ENCODE measurements around the gene CLUH. TPM values are rescaled to one million over a fixed set of nuclear protein-coding genes. Genes with fewer than 3 reads are reported as not detected.

CLUH gene
- 10 to 100 TPM; 55.2 to 68.6 TPM for total RNA-seq
- 53.6 to 99.0 reads per million in 2 donors for total RNA-seq

DNA sequence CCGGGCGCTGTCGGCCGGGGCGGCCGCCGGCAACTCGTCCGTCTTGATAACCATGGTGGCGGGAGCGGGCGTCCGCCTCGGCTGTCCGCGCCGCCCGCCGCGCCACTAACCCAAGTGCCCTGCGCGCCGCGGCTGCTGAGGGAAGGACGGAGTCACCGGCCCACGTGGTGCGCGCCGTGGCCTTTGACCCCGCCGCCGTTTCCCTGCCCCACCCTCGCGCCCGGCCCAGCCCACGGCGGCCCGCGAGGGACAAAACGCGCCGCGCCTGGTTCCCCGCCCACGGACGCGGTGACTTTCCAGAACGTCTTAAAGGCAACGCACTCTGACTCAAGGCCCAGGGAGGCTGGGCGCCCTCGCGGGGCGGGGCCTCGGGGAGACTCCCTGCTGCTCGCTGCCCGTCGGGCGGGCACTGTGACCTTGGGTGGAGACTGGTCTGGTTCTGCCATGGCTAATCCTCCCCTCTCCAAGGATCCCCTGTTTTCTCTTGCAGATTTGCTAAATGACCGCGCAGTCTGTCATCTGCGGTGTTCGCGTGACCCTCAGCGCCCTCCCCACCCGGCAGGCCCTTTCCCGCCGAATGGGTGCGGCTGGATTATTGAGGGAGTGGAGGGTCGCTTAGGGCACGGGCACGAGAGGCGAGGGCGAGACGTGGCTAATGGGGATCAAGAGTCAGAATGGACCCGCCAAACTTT, at the start of gene CLUH:
TSS of gene CLUH (minus strand) at position 157 of the 692 bp plus-strand sequence. CDS start at position 54, 103 bp downstream.
- H3K9me3 ChIP-seq (ENCODE audit: control insufficient read depth, low read length, poor library complexity, severe bottlenecking), result no peaks in the 10 kb centered on the region
- Mint-ChIP-seq H3K4me3 (peak within 1 kb of the TSS; percentile 90), H3K4me1 (peaks cover 30% of the 10 kb centered on the region), H3K36me3 (ENCODE audit: low read depth) (no peaks in the 10 kb centered on the region), H3K27ac (peak within 1 kb of the TSS; percentile 81), H3K27me3 (no peaks in the 10 kb centered on the region)
- ATAC-seq (peak; percentile 94), DNase-seq (peak; percentile 93 to 95 (median 94))

DNA sequence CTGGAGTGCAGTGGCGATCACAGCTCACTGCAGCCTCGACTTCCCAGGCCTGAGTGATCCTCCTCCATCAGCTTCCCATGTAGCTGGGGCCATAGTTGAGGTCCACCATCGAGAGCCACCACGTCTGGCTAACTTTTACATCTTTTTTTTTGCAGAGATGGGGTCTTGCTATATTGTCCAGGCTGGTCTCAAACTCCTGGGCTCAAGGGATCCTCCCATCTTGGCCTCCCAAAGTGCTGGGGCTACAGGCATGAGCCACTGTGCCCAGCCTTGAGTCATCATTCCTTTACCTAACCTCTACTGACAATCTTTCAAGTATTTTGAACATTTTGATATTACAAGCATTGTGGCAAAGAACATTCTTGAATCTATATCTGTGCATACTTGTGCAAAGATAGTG, 47.3 kb upstream of the CLUH start:
- DNase-seq (no peak), ATAC-seq (no peak)
- peaks cover 58% of the 10 kb centered on the region for H3K27me3 Mint-ChIP-seq
- H3K27ac Mint-ChIP-seq, result no peak overlapping the region
- H3K4me1 Mint-ChIP-seq, result peaks cover 7% of the 10 kb centered on the region
- H3K9me3 ChIP-seq (ENCODE audit: control insufficient read depth, low read length, poor library complexity, severe bottlenecking), result no peaks in the 10 kb centered on the region
- H3K4me3 Mint-ChIP-seq, result no peak overlapping the region
- peaks cover 4% of the 10 kb centered on the region for H3K36me3 Mint-ChIP-seq (ENCODE audit: low read depth)

- Mint-ChIP-seq H3K36me3 (ENCODE audit: low read depth) (no peaks in the 10 kb centered on the region), H3K4me3 (peak overlapping the region; percentile 85), H3K27me3 (peaks cover 49% of the 10 kb centered on the region), H3K27ac (no peak overlapping the region), H3K4me1 (peaks cover 7% of the 10 kb centered on the region)
- DNase-seq, result no peak
- no peaks in the 10 kb centered on the region for H3K9me3 ChIP-seq (ENCODE audit: control insufficient read depth, low read length, poor library complexity, severe bottlenecking)
- ATAC-seq, result no peak
These were observed 44.5 kb upstream of the CLUH start for GRCh38 chr17:2755891-2756724.

DNA sequence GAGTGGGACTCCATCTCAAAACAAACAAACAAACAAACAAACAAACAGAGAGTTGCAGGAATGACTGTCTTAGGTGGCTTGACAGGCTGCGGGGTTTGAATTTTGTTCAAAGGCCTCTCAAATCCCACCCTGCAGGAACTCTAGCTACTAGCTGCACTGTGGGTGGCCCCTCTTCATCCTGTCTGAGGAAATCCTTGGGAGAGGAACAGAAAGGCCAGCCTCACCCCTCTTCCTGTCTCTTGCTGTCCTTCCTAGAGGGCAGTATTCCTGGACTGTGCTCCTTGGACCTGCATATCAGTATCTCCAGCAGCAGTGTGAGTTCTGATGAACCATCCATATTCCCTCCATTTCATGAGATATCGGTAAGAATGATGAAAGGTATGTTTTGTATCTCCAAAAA, 39.9 kb upstream of the CLUH start:
- Mint-ChIP-seq H3K36me3 (ENCODE audit: low read depth) (no peaks in the 10 kb centered on the region), H3K27me3 (peaks cover 39% of the 10 kb centered on the region), H3K4me3 (no peak overlapping the region), H3K4me1 (peaks cover 6% of the 10 kb centered on the region), H3K27ac (no peak overlapping the region)
- ATAC-seq (no peak), DNase-seq (no peak)
- H3K9me3 ChIP-seq (ENCODE audit: control insufficient read depth, low read length, poor library complexity, severe bottlenecking), result no peaks in the 10 kb centered on the region

DNA sequence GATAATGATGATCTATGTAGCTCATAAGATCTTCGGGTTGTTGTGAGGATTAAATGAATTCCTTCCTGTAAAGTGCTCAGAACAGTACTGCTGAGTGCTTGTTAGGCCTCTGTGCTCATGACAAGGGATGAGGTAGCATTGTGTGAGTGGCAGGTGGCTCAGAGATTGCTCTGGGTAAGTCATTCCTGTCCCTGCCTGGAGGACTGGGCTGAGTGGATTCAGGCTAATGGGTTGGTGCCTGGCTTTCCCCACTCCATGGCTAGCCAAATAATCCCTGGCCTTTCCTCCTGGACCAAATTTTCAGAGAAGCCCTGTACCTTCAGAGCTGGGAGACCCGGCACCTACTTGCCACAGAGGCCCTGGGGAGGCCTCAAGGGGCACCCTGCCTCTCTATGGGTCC, 39.2 kb upstream of the CLUH start:
- no peak overlapping the region for H3K4me3 Mint-ChIP-seq
- peaks cover 38% of the 10 kb centered on the region for H3K27me3 Mint-ChIP-seq
- peaks cover 5% of the 10 kb centered on the region for H3K4me1 Mint-ChIP-seq
- no peaks in the 10 kb centered on the region for H3K36me3 Mint-ChIP-seq (ENCODE audit: low read depth)
- no peak for ATAC-seq
- H3K9me3 ChIP-seq (ENCODE audit: control insufficient read depth, low read length, poor library complexity, severe bottlenecking), result no peaks in the 10 kb centered on the region
- no peak for DNase-seq
- no peak overlapping the region for H3K27ac Mint-ChIP-seq

- no peaks in the 10 kb centered on the region for H3K9me3 ChIP-seq (ENCODE audit: control insufficient read depth, low read length, poor library complexity, severe bottlenecking)
- peak; percentile 62 to 75 (median 65) for DNase-seq
- H3K4me1 Mint-ChIP-seq, result peaks cover 5% of the 10 kb centered on the region
- no peaks in the 10 kb centered on the region for H3K36me3 Mint-ChIP-seq (ENCODE audit: low read depth)
- peaks cover 46% of the 10 kb centered on the region for H3K27me3 Mint-ChIP-seq
- ATAC-seq, result peak; percentile 99
- H3K4me3 Mint-ChIP-seq, result peak overlapping the region; percentile 39
- no peak overlapping the region for H3K27ac Mint-ChIP-seq
These were observed 38.2 kb upstream of the CLUH start for GRCh38 chr17:2749784-2750181.

DNA sequence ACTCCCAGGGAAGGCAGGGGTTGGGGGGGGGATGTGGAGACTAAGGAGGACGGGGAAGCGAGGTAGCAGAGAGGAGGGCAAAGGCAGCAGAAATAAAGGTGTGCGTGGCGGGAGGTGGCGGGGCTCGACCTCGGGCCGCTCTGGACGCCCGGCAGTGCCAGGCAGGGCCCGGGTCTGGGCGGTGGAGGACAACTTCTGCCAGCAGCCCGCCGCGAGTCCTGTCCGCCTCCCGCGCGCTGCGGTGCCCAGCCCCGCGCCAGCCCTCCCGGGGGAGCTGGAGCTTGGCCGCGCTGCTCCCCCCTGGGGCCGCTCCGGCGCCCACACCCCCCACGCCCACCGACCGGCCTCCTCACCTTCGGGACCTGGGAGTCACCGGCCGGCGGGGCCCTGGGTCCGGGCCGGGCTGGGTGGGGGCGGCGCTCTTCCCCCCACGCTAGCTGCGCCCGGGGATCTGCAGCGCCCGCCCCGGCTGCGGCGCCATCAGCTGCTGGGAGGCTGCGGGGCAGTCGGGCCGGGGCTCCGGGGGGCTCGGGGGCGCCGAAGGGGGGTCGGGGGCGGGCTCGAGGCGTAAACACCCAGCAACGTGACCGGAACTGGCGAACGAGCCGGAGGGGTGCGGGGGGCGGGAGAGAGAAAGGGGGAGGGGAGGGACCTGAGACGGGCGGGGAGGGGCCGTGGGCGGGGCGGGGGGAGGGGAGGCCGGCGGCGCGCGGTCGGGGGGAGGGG, 37.7 kb upstream of the CLUH start, which contains the start of gene CCDC92B:
TSS of gene CCDC92B (minus strand) at position 595 of the 726 bp plus-strand sequence. CDS start 14,507 bp downstream, outside the sequence.
- Mint-ChIP-seq H3K27ac (no peak within 1 kb of the TSS), H3K36me3 (ENCODE audit: low read depth) (peaks cover 3% of the 10 kb centered on the region), H3K4me1 (peaks cover 5% of the 10 kb centered on the region), H3K4me3 (peak within 1 kb of the TSS; percentile 39), H3K27me3 (peaks cover 50% of the 10 kb centered on the region)
- ATAC-seq (no peak), DNase-seq (no peak)
- H3K9me3 ChIP-seq (ENCODE audit: control insufficient read depth, low read length, poor library complexity, severe bottlenecking), result no peaks in the 10 kb centered on the region

- no peak overlapping the region for H3K27ac Mint-ChIP-seq
- H3K27me3 Mint-ChIP-seq, result peaks cover 51% of the 10 kb centered on the region
- H3K9me3 ChIP-seq (ENCODE audit: control insufficient read depth, low read length, poor library complexity, severe bottlenecking), result no peaks in the 10 kb centered on the region
- DNase-seq (no peak), ATAC-seq (no peak)
- peaks cover 3% of the 10 kb centered on the region for H3K36me3 Mint-ChIP-seq (ENCODE audit: low read depth)
- peaks cover 3% of the 10 kb centered on the region for H3K4me1 Mint-ChIP-seq
- H3K4me3 Mint-ChIP-seq, result no peak overlapping the region
These were observed 33.9 kb upstream of the CLUH start for GRCh38 chr17:2745317-2746037.

GRCh38 chr17:2737693-2738092, 26.1 kb upstream of the CLUH start:
- H3K9me3 ChIP-seq (ENCODE audit: control insufficient read depth, low read length, poor library complexity, severe bottlenecking), result no peaks in the 10 kb centered on the region
- no peaks in the 10 kb centered on the region for H3K4me1 Mint-ChIP-seq
- H3K4me3 Mint-ChIP-seq, result no peak overlapping the region
- DNase-seq (no peak), ATAC-seq (no peak)
- no peak overlapping the region for H3K27ac Mint-ChIP-seq
- H3K36me3 Mint-ChIP-seq (ENCODE audit: low read depth), result no peaks in the 10 kb centered on the region
- H3K27me3 Mint-ChIP-seq, result peaks cover 18% of the 10 kb centered on the region

GRCh38 chr17:2736956-2737355, 25.4 kb upstream of the CLUH start:
- H3K4me3 Mint-ChIP-seq, result no peak overlapping the region
- no peaks in the 10 kb centered on the region for H3K4me1 Mint-ChIP-seq
- no peak for DNase-seq
- H3K9me3 ChIP-seq (ENCODE audit: control insufficient read depth, low read length, poor library complexity, severe bottlenecking), result no peaks in the 10 kb centered on the region
- no peaks in the 10 kb centered on the region for H3K36me3 Mint-ChIP-seq (ENCODE audit: low read depth)
- no peak overlapping the region for H3K27ac Mint-ChIP-seq
- H3K27me3 Mint-ChIP-seq, result peaks cover 21% of the 10 kb centered on the region
- ATAC-seq, result no peak

GRCh38 chr17:2735896-2736295, 24.3 kb upstream of the CLUH start:
- Mint-ChIP-seq H3K4me3 (no peak overlapping the region), H3K27ac (no peak overlapping the region), H3K4me1 (no peaks in the 10 kb centered on the region), H3K27me3 (peaks cover 22% of the 10 kb centered on the region), H3K36me3 (ENCODE audit: low read depth) (no peaks in the 10 kb centered on the region)
- DNase-seq (no peak), ATAC-seq (no peak)
- H3K9me3 ChIP-seq (ENCODE audit: control insufficient read depth, low read length, poor library complexity, severe bottlenecking), result no peaks in the 10 kb centered on the region

DNA sequence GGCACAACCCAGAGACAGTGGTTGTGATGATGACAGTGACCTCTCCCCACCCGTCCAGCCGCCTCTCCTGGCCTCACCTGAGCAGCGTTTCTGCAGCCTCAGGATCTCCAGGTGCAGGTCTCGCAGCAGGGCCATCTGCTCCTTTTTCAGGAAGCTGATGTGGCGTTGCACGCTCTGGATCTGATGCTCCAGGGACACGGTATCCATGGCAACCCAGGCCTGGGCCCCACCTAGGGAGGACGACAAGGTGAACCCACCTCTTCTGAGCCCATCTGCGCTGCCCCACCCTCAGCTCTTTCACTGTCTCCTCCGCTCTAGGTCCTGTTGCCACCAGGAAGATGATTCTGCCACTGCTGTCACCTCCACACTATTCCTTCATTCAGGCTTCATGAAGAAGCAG, 23.4 kb upstream of the CLUH start:
- no peak for DNase-seq
- no peak for ATAC-seq
- H3K27me3 Mint-ChIP-seq, result peaks cover 25% of the 10 kb centered on the region
- H3K9me3 ChIP-seq (ENCODE audit: control insufficient read depth, low read length, poor library complexity, severe bottlenecking), result no peaks in the 10 kb centered on the region
- H3K4me1 Mint-ChIP-seq, result no peaks in the 10 kb centered on the region
- no peak overlapping the region for H3K4me3 Mint-ChIP-seq
- no peaks in the 10 kb centered on the region for H3K36me3 Mint-ChIP-seq (ENCODE audit: low read depth)
- no peak overlapping the region for H3K27ac Mint-ChIP-seq
